GM12878 (cell line): ENCODE data around the gene DIP2A. TPM values are rescaled to one million over a fixed set of nuclear protein-coding genes. Genes with fewer than 3 reads are reported as not detected.

ENCODE experiments used
- ATAC-seq: fragments of 200-7000 bp; cut with Tn5 transposase; 3 replicates; pipeline ENCODE4 v1.9.1; 2020; ENCODE audit warnings: mild to moderate bottlenecking, moderate library complexity
- BruUV-seq: library from RNA; stranded (reverse); fragments of 400-500 nt; replicated peaks from 2 replicates; lab custom pipeline; 2021; lab: Mats Ljungman, UMichigan
- CTCF ChIA-PET: fragments of 300-600 bp; sonication (Branson Sonifier 250); formaldehyde crosslinking; extraction: SDS; loops from one replicate; lab custom pipeline; 2021; ENCODE audit warnings: inconsistent platforms; lab: Yijun Ruan, JAX
- POLR2A ChIA-PET: fragments of 350-600 bp; formaldehyde crosslinking; extraction: SDS; loops from one replicate; lab custom pipeline; 2021; ENCODE audit warnings: inconsistent platforms; lab: Charles Lee
- RAD21 ChIA-PET: fragments of 300-600 bp; sonication (Branson Sonifier 250); formaldehyde crosslinking; loops from one replicate; lab custom pipeline; 2023; ENCODE audit warnings: antibody characterized with exemption; ENCODE audit not compliant: unreplicated experiment; lab: Charles Lee
- SMC1A ChIA-PET: fragments of 300-600 bp; sonication (Branson Sonifier 250); formaldehyde crosslinking; loops from one replicate; lab custom pipeline; 2023; ENCODE audit not compliant: unreplicated experiment, uncharacterized antibody; lab: Charles Lee
- DNase-seq: peaks from one replicate; pipeline ENCODE4 v3.0.0-alpha.2; 2011; ENCODE audit warnings: low read depth, low spot score
- FAIRE-seq: peaks from 3 replicates; lab custom pipeline; 2011; peaks lifted over from hg19 to GRCh38; lab: Jason Lieb, UNC
- H2AFZ ChIP-seq: 2 replicates; pipeline ENCODE4 v1.6.0; 2011; ENCODE audit warnings: low read depth, low read length, control low read depth; ENCODE audit not compliant: control insufficient read depth
- H3K27ac ChIP-seq: 2 replicates; pipeline ENCODE4 v1.5.1; 2011; ENCODE audit warnings: control low read depth; ENCODE audit not compliant: control insufficient read depth, insufficient read depth
- H3K27me3 ChIP-seq, 2 experiments: replicated peaks in 1 of 2; 2 replicates each; pipeline versions ENCODE4 v1.6.0 to v1.6.1; 2011; ENCODE audit warnings: low read length in 1 of 2; ENCODE audit not compliant: control insufficient read depth in 2 of 2, insufficient read depth in 2 of 2
- H3K36me3 ChIP-seq, 2 experiments: 2 replicates each; pipeline ENCODE4 v1.5.1; 2011; ENCODE audit warnings: low read length in 1 of 2; ENCODE audit not compliant: control insufficient read depth in 2 of 2, insufficient read depth in 2 of 2
- H3K4me1 ChIP-seq: 2 replicates; pipeline ENCODE4 v1.6.1; 2011; ENCODE audit warnings: mild to moderate bottlenecking, low read length, moderate library complexity, mixed read lengths; ENCODE audit not compliant: control insufficient read depth, insufficient read depth
- H3K4me2 ChIP-seq: 2 replicates; pipeline ENCODE4 v1.6.0; 2011; ENCODE audit warnings: control low read depth; ENCODE audit not compliant: control insufficient read depth, insufficient read depth
- H3K4me3 ChIP-seq: fragments of 200-600 bp; sonication (generic); 2 replicates; pipeline ENCODE4 v1.5.1; 2016
- H3K79me2 ChIP-seq: 2 replicates; pipeline ENCODE4 v1.6.0; 2011; ENCODE audit warnings: low read length; ENCODE audit not compliant: control insufficient read depth, insufficient read depth
- H3K9ac ChIP-seq: 2 replicates; pipeline ENCODE4 v1.8.0; 2011; ENCODE audit warnings: low read length, control low read depth, mixed read lengths; ENCODE audit not compliant: control insufficient read depth, insufficient read depth
- H3K9me3 ChIP-seq: replicated peaks from 3 replicates; pipeline ENCODE4 v1.5.1; 2011; ENCODE audit warnings: mild to moderate bottlenecking, low read length; ENCODE audit not compliant: control insufficient read depth, insufficient read depth
- H4K20me1 ChIP-seq: 2 replicates; pipeline ENCODE4 v1.6.0; 2011; ENCODE audit not compliant: control insufficient read depth, insufficient read depth
- ATF7 ChIP-seq: fragments of 450-650 bp; IDR thresholded peaks from 2 replicates; pipeline ENCODE4 v1.6.1; 2016; ENCODE audit warnings: low read depth, mild to moderate bottlenecking
- BACH1 ChIP-seq: fragments of 450-650 bp; IDR thresholded peaks from 2 replicates; pipeline ENCODE4 v1.6.1; 2017; ENCODE audit warnings: mild to moderate bottlenecking, borderline replicate concordance
- BRCA1 ChIP-seq: IDR thresholded peaks from 2 replicates; pipeline ENCODE4 v1.6.1; 2011; ENCODE audit warnings: low read depth, low read length, improper control_type of control experiment
- CUX1 ChIP-seq: IDR thresholded peaks from 2 replicates; pipeline ENCODE4 v1.6.1; 2012; ENCODE audit warnings: improper control_type of control experiment, low read depth, low read length; ENCODE audit not compliant: insufficient replicate concordance
- HCFC1 ChIP-seq: fragments of 150-350 bp; IDR thresholded peaks from 2 replicates; pipeline ENCODE4 v1.6.1; 2014; ENCODE audit warnings: low read length
- MYC ChIP-seq: IDR thresholded peaks from 2 replicates; pipeline ENCODE4 v1.6.1; 2011; ENCODE audit warnings: mild to moderate bottlenecking, low read length, moderate library complexity, inconsistent platforms; ENCODE audit not compliant: insufficient read depth, insufficient replicate concordance, insufficient read length, severe bottlenecking
- NR2F1 ChIP-seq: fragments of 450-650 bp; conservative IDR thresholded peaks from 2 replicates; pipeline ENCODE4 v1.6.1; 2017; ENCODE audit warnings: mild to moderate bottlenecking
- ZBED1 ChIP-seq: IDR thresholded peaks from 2 replicates; pipeline ENCODE4 v1.6.1; 2016; ENCODE audit warnings: borderline replicate concordance
- WGBS: methylation state at CpG from one replicate; pipeline ENCODE4 v1.1.6; 2016; ENCODE audit warnings: low lambda C conversion rate; ENCODE audit not compliant: insufficient replicate concordance, insufficient coverage; ENCODE audit errors: missing lambda C conversion rate; 5-methylcytosine and 5-hydroxymethylcytosine counted together
- in situ Hi-C: fragments of 300-500 bp; cut with MboI; formaldehyde crosslinking; loops from 9 replicates; pipeline ENCODE4 v1.14.3; 2018; ENCODE audit warnings: mixed read lengths
- intact Hi-C: fragments of 100-400 bp; cut with micrococcal nuclease; formaldehyde crosslinking; loops from one replicate; pipeline ENCODE4 v1.14.2; 2022; ENCODE audit not compliant: unreplicated experiment
- polyA plus RNA-seq, 11 experiments: library from polyadenylated mRNA; depleted of rRNA in 4 of 11; unstranded in 6 of 11; stranded (reverse) in 5 of 11; fragments of >200 nt; fragmentation: Nextera tagmentation in 4 of 11; fragmentation: Illumina TruSeq in 1 of 11; extraction: Ambion mirVana in 4 of 11; extraction: Trizol in 1 of 11; gene quantifications; 1 replicate in 1 of 11; 2 replicates in 10 of 11; pipeline versions ENCODE4 v1.2.1 to v1.2.3, GENCODE V29; 2011 to 2016; ENCODE audit warnings: inconsistent platforms in 2 of 11, missing spikeins in 2 of 11, low read depth in 1 of 11
- total RNA-seq, 4 experiments: library from RNA; depleted of rRNA in 3 of 4; stranded (reverse); fragments of >200 nt in 3 of 4; fragmentation: Illumina TruSeq in 1 of 4; extraction: Trizol in 1 of 4; gene quantifications; 2 replicates each; pipeline versions ENCODE4 v1.2.1 to v1.2.3, GENCODE V29; 2013 to 2021

Gene DIP2A
- total and polyA plus RNA-seq, 10 of the 15 experiments (the other 5 are each of a cell fraction or from before 2014, with no cell fraction given), result 1.7 to 25.5 (median 12.2) TPM

- ChIA-PET SMC1A (no interaction called here), RAD21 (interaction anchor here (0.6 to 0.8 kb wide), 2 partner anchors 50 to 212 kb away, joined by 3 to 6 read pairs; no protein-coding TSS in a partner anchor), POLR2A (no interaction called here), CTCF (no interaction called here)
- H3K27me3 ChIP-seq, result no peaks in the 10 kb centered on the region
- peaks cover 4 to 12% of the 10 kb centered on the region in 2 experiments; a peak in 3 of 4 replicates for H3K36me3 ChIP-seq
- BruUV-seq, result no TSS peak
- no peaks in the 10 kb centered on the region; the same call in 1 of the 2 replicates for H3K4me1 ChIP-seq
- intact Hi-C loops (no loop called here), in situ Hi-C loops (no loop called here)
- DNase-seq (no peak), FAIRE-seq (no peak), ATAC-seq (no peak)
- no peaks in the 10 kb centered on the region for H3K9me3 ChIP-seq
- H3K9ac ChIP-seq, result no peak overlapping the region
- no peaks in the 10 kb centered on the region for H4K20me1 ChIP-seq
- no peak overlapping the region for H3K27ac ChIP-seq
- no peak overlapping the region for H3K4me3 ChIP-seq
- no peak overlapping the region for H3K4me2 ChIP-seq
- no peaks in the 10 kb centered on the region for H3K79me2 ChIP-seq
- H2AFZ ChIP-seq, result no peak overlapping the region
- WGBS, result 95% methylated on average over 13 of the region's 13 CpGs
- TF ChIP-seq BRCA1 (no peak), ATF7 (no peak), ZBED1 (no peak), CUX1 (no peak), NR2F1 (no peak), MYC (no peak), BACH1 (no peak), HCFC1 (no peak)
Observed at GRCh38 chr21:46553993-46554392, 95.3 kb downstream of the DIP2A start.
